DOHH2 (cell line): Measurements from ENCODE around the gene KIF1C.

Experiments used
- H3F3A ChIP-seq: fragments of 200-600 bp; sonication (generic), shearing (Covaris generic); 2 replicates; pipeline ENCODE4 v1.6.0; 2016; ENCODE audit warnings: antibody characterized with exemption, mild to moderate bottlenecking; ENCODE audit not compliant: control insufficient read depth, insufficient read depth
- H3K27ac ChIP-seq: fragments of 200-600 bp; sonication (generic); 2 replicates; pipeline ENCODE4 v1.5.1; 2014; ENCODE audit warnings: low read depth, mild to moderate bottlenecking, low read length, moderate library complexity
- H3K27me3 ChIP-seq: fragments of 200-600 bp; sonication (generic); 2 replicates; pipeline ENCODE4 v1.6.1; 2014; ENCODE audit warnings: mild to moderate bottlenecking, low read length, mixed read lengths; ENCODE audit not compliant: control insufficient read depth
- H3K36me3 ChIP-seq: fragments of 200-600 bp; sonication (generic); 2 replicates; pipeline ENCODE4 v1.6.1; 2014; ENCODE audit warnings: mild to moderate bottlenecking, low read length, moderate library complexity, mixed read lengths; ENCODE audit not compliant: control insufficient read depth
- H3K4me1 ChIP-seq: fragments of 200-600 bp; sonication (generic); 2 replicates; pipeline ENCODE4 v1.6.1; 2014; ENCODE audit warnings: mild to moderate bottlenecking, low read length, mixed read lengths; ENCODE audit not compliant: control insufficient read depth
- H3K4me2 ChIP-seq: fragments of 200-600 bp; sonication (generic); 2 replicates; pipeline ENCODE4 v1.6.0; 2014; ENCODE audit warnings: mild to moderate bottlenecking, low read length, moderate library complexity
- H3K4me3 ChIP-seq: fragments of 200-600 bp; sonication (generic); 2 replicates; pipeline ENCODE4 v1.5.1; 2014; ENCODE audit warnings: mild to moderate bottlenecking, low read length, mixed read lengths
- H3K79me2 ChIP-seq: fragments of 200-600 bp; sonication (generic); 2 replicates; pipeline ENCODE4 v1.6.1; 2014; ENCODE audit warnings: mild to moderate bottlenecking, low read length, mixed read lengths; ENCODE audit not compliant: control insufficient read depth
- H3K9me2 ChIP-seq: fragments of 200-600 bp; sonication (generic); replicated peaks from 2 replicates; pipeline ENCODE4 v1.6.1; 2014; ENCODE audit warnings: mild to moderate bottlenecking, low read length, mixed read lengths; ENCODE audit not compliant: control insufficient read depth
- H3K9me3 ChIP-seq: fragments of 200-600 bp; sonication (generic); 2 replicates; pipeline ENCODE4 v1.6.1; 2014; ENCODE audit warnings: antibody characterized with exemption, low read length, mixed read lengths; ENCODE audit not compliant: control insufficient read depth, insufficient read depth
- H4K20me1 ChIP-seq: fragments of 200-600 bp; sonication (generic); 2 replicates; pipeline ENCODE4 v1.6.0; 2014; ENCODE audit warnings: low read depth, mild to moderate bottlenecking, antibody characterized with exemption, low read length, moderate library complexity; ENCODE audit not compliant: control insufficient read depth, insufficient read depth
- CTCF ChIP-seq: fragments of 200-600 bp; sonication (generic); IDR thresholded peaks from one replicate; pipeline ENCODE4 v1.5.1; 2014; ENCODE audit warnings: antibody characterized with exemption, mild to moderate bottlenecking, low read depth, low read length; ENCODE audit not compliant: poor library complexity, severe bottlenecking
- EZH2phosphoT487 ChIP-seq: fragments of 200-600 bp; sonication (generic); IDR thresholded peaks from 2 replicates; pipeline ENCODE4 v1.6.1; 2017; ENCODE audit warnings: borderline replicate concordance, mild to moderate bottlenecking, antibody characterized with exemption, low read length, moderate library complexity, mixed read lengths

The KIF1C gene

DNA sequence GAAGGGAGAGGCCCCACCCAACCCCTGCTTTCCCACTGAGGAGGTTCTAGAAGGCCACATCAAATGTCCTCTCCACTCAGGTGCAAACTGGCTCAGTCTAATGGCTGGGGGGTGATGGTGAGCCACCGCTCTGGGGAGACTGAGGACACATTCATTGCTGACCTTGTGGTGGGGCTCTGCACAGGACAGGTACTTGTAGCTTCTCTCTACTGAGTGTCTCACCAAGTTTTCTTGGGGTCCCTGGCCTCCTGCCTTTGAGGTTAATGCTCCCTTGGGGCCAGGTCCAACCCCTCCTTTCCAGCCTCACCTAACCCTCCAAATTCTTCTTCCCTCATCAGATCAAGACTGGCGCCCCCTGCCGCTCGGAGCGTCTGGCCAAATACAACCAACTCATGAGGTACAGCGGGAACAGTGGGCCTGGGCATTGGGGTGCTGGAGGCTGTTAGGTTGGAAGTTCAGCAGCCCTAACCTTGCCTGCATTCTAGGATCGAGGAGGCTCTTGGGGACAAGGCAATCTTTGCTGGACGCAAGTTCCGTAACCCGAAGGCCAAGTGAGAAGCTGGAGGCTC, 41.2 kb upstream of the KIF1C start:
- Histone ChIP-seq H3K4me2 (no peak overlapping the region), H3K9me2 (no peaks in the 10 kb centered on the region), H3K36me3 (peaks cover 15% of the 10 kb centered on the region), H3F3A (peaks cover 6% of the 10 kb centered on the region; the same call in 1 of the 2 replicates), H3K79me2 (no peaks in the 10 kb centered on the region), H3K27ac (no peak overlapping the region), H3K4me1 (peaks cover 4% of the 10 kb centered on the region), H3K9me3 (no peaks in the 10 kb centered on the region), H3K27me3 (no peaks in the 10 kb centered on the region), H3K4me3 (no peak overlapping the region), H4K20me1 (no peaks in the 10 kb centered on the region)
- TF ChIP-seq CTCF (peak; percentile 57), EZH2phosphoT487 (no peak)

- Histone ChIP-seq H3K4me1 (no peaks in the 10 kb centered on the region), H3K4me3 (no peak overlapping the region), H3K9me2 (no peaks in the 10 kb centered on the region), H3K4me2 (no peak overlapping the region), H4K20me1 (no peaks in the 10 kb centered on the region), H3K27me3 (no peaks in the 10 kb centered on the region), H3K9me3 (no peaks in the 10 kb centered on the region), H3F3A (peaks cover 6% of the 10 kb centered on the region; the same call in 1 of the 2 replicates), H3K27ac (no peak overlapping the region), H3K36me3 (peaks cover 15% of the 10 kb centered on the region), H3K79me2 (no peaks in the 10 kb centered on the region)
- TF ChIP-seq EZH2phosphoT487: no peak
Measured at GRCh38 chr17:4958102-4958501, 39.6 kb upstream of the KIF1C start.

DNA sequence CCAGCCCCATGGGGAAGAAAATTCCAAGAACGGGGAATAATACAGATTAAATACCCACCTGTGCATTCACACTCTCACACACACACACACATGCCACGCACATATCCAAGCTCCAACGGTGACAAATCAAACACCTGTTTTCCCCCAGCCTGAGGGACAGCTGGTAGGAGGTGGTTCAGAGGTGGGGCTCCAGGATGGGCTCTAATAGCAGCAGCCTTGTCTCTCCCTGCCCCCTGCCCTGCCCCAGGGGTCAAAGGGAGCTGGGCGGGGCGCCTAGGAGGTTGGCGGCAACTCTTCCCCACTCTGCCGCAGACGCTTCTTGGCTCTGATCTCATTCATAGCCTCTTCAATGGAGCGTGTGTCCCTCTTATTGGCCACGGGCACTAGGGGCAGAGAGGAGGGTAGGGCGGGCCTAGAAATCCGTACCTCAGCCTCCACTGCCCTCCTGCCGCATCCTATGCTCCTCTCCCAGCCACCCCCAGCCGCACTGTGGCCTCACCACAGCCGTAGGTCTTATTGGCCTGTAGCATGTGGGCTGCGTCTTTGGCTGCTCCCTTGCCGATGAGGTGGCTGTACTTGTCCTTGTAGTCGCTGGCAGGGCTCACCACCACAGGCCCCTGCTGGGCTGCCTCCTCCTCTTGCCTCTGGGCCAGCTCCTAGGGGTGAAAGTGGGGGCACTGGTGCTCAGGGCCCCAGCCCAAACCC, 38.3 kb upstream of the KIF1C start:
- no peak for TF ChIP-seq CTCF
- no peak for TF ChIP-seq EZH2phosphoT487
- Histone ChIP-seq H3F3A (peaks cover 6% of the 10 kb centered on the region; the same call in 1 of the 2 replicates), H3K27ac (no peak overlapping the region), H3K27me3 (no peaks in the 10 kb centered on the region), H3K4me1 (no peaks in the 10 kb centered on the region), H4K20me1 (no peaks in the 10 kb centered on the region), H3K9me3 (no peaks in the 10 kb centered on the region), H3K79me2 (no peaks in the 10 kb centered on the region), H3K4me2 (no peak overlapping the region), H3K9me2 (no peaks in the 10 kb centered on the region), H3K36me3 (peaks cover 15% of the 10 kb centered on the region), H3K4me3 (no peak overlapping the region)

GRCh38 chr17:4960279-4960922, 37.3 kb upstream of the KIF1C start:
- Histone ChIP-seq H3K4me1 (no peaks in the 10 kb centered on the region), H3K36me3 (peaks cover 18% of the 10 kb centered on the region), H3K9me2 (no peaks in the 10 kb centered on the region), H3K79me2 (peaks cover 4% of the 10 kb centered on the region), H4K20me1 (no peaks in the 10 kb centered on the region), H3K9me3 (no peaks in the 10 kb centered on the region), H3K4me2 (no peak overlapping the region), H3K4me3 (no peak overlapping the region), H3K27ac (no peak overlapping the region), H3K27me3 (no peaks in the 10 kb centered on the region), H3F3A (peaks cover 6% of the 10 kb centered on the region; the same call in 1 of the 2 replicates)
- TF ChIP-seq EZH2phosphoT487 (no peak), CTCF (no peak)
